H1 (cell line): ENCODE measurements around the gene SP8. TPM values are rescaled to one million over a fixed set of nuclear protein-coding genes. Genes with fewer than 3 reads are reported as not detected.

ENCODE experiments used
- CTCF ChIA-PET: fragments of 300-600 bp; sonication (Branson Sonifier 250); formaldehyde crosslinking; loops from one replicate; lab custom pipeline; 2021; ENCODE audit not compliant: partially characterized antibody; lab: Charles Lee
- POLR2A ChIA-PET: fragments of 300-600 bp; sonication (Branson Sonifier 250); formaldehyde crosslinking; loops from one replicate; lab custom pipeline; 2021; ENCODE audit warnings: inconsistent platforms; ENCODE audit not compliant: partially characterized antibody; lab: Charles Lee
- DNase-seq, 2 experiments: peaks; one replicate each; pipeline versions ENCODE4 v3.0.0 to v3.0.0-alpha.2; 2010 to 2022; ENCODE audit warnings: low spot score in 2 of 2, low read depth in 1 of 2, mixed read lengths in 1 of 2
- FAIRE-seq: peaks from 2 replicates; lab custom pipeline; 2011; peaks lifted over from hg19 to GRCh38; lab: Jason Lieb, UNC
- H2AFZ ChIP-seq: 2 replicates; pipeline ENCODE4 v1.8.1; 2012; ENCODE audit warnings: low read length, inconsistent platforms
- H2AK5ac ChIP-seq: 2 replicates; pipeline ENCODE4 v1.6.1; 2013; ENCODE audit warnings: low read depth, low read length
- H2BK120ac ChIP-seq: replicated peaks from 2 replicates; pipeline ENCODE3; 2013; ENCODE audit warnings: low read depth, low read length, inconsistent platforms
- H2BK12ac ChIP-seq: 2 replicates; pipeline ENCODE4 v1.6.1; 2013; ENCODE audit warnings: low read depth, low read length
- H2BK15ac ChIP-seq: 2 replicates; pipeline ENCODE4 v1.6.1; 2013; ENCODE audit warnings: low read length
- H2BK20ac ChIP-seq: 2 replicates; pipeline ENCODE4 v1.6.1; 2013; ENCODE audit warnings: low read length
- H2BK5ac ChIP-seq: 2 replicates; pipeline ENCODE4 v1.6.1; 2013; ENCODE audit warnings: low read depth, low read length
- H3K14ac ChIP-seq: 2 replicates; pipeline ENCODE4 v1.6.1; 2013; ENCODE audit warnings: inconsistent platforms; ENCODE audit not compliant: insufficient read length
- H3K18ac ChIP-seq: 2 replicates; pipeline ENCODE4 v1.6.1; 2013; ENCODE audit warnings: low read length; ENCODE audit errors: extremely low read depth
- H3K23ac ChIP-seq: 2 replicates; pipeline ENCODE4 v1.6.1; 2013; ENCODE audit warnings: inconsistent platforms; ENCODE audit not compliant: insufficient read length
- H3K23me2 ChIP-seq: 2 replicates; pipeline ENCODE4 v1.6.1; 2013; ENCODE audit warnings: low read depth, low read length
- H3K27ac ChIP-seq: 2 replicates; pipeline ENCODE4 v1.6.1; 2011; ENCODE audit warnings: low read depth, low read length, inconsistent platforms
- H3K27me3 ChIP-seq, 4 experiments: replicated peaks in 1 of 4; 1 replicate in 1 of 4; 2 replicates in 3 of 4; pipeline versions ENCODE4 v1.6.1 to v1.8.1; 2011 to 2013; ENCODE audit warnings: low read length in 3 of 4, mild to moderate bottlenecking in 3 of 4, inconsistent platforms in 2 of 4, mixed read lengths in 2 of 4, moderate library complexity in 1 of 4; ENCODE audit not compliant: control insufficient read depth in 3 of 4, insufficient read depth in 3 of 4; ENCODE audit errors: extremely low read depth in 1 of 4
- H3K36me3 ChIP-seq, 4 experiments: 2 replicates each; pipeline versions ENCODE4 v1.6.1 to v1.8.1; 2011 to 2013; ENCODE audit warnings: mild to moderate bottlenecking in 4 of 4, low read length in 3 of 4, moderate library complexity in 2 of 4, control low read depth in 1 of 4, inconsistent platforms in 1 of 4; ENCODE audit not compliant: insufficient read depth in 4 of 4, control insufficient read depth in 2 of 4
- H3K4ac ChIP-seq: replicated peaks from 2 replicates; pipeline ENCODE3; 2013; ENCODE audit warnings: low read length, low read depth, mixed read lengths, inconsistent platforms; ENCODE audit not compliant: insufficient read length
- H3K4me1 ChIP-seq, 4 experiments: replicated peaks in 1 of 4; 1 replicate in 1 of 4; 2 replicates in 3 of 4; pipeline versions ENCODE4 v1.6.1 to v1.8.1; 2011 to 2013; ENCODE audit warnings: low read length in 3 of 4, inconsistent platforms in 2 of 4, mixed read lengths in 1 of 4; ENCODE audit not compliant: insufficient read depth in 4 of 4, control insufficient read depth in 3 of 4
- H3K4me2 ChIP-seq, 2 experiments: 2 replicates each; pipeline versions ENCODE4 v1.6.1 to v1.8.1; 2011 to 2013; ENCODE audit warnings: low read depth in 2 of 2, low read length in 2 of 2, control low read depth in 1 of 2, inconsistent platforms in 1 of 2, mild to moderate bottlenecking in 1 of 2; ENCODE audit not compliant: insufficient read depth in 1 of 2
- H3K4me3 ChIP-seq, 4 experiments: fragments of 200-600, 300-600 bp in 1 of 4; sonication (generic), shearing (Covaris generic), sonication (Bioruptor Twin) in 1 of 4; 2 replicates each; pipeline versions ENCODE4 v1.5.1 to v1.8.1; 2011 to 2016; ENCODE audit warnings: low read length in 4 of 4, low read depth in 3 of 4, control low read depth in 2 of 4, inconsistent platforms in 2 of 4, mild to moderate bottlenecking in 2 of 4, mixed read lengths in 1 of 4, moderate library complexity in 1 of 4; ENCODE audit not compliant: insufficient read depth in 2 of 4; ENCODE audit errors: extremely low read depth in 1 of 4
- H3K56ac ChIP-seq: replicated peaks from 2 replicates; pipeline ENCODE3; 2013; ENCODE audit warnings: low read depth, mild to moderate bottlenecking, mixed read lengths, low read length, inconsistent platforms; ENCODE audit not compliant: insufficient read length
- H3K79me1 ChIP-seq: 2 replicates; pipeline ENCODE4 v1.6.1; 2013; ENCODE audit warnings: low read depth, low read length, control low read depth
- H3K79me2 ChIP-seq, 2 experiments: 2 replicates each; pipeline versions ENCODE4 v1.6.1 to v1.8.1; 2012 to 2013; ENCODE audit warnings: low read length in 2 of 2, mild to moderate bottlenecking in 2 of 2, inconsistent platforms in 1 of 2; ENCODE audit not compliant: insufficient read depth in 2 of 2, control insufficient read depth in 1 of 2
- H3K9ac ChIP-seq, 4 experiments: replicated peaks in 1 of 4; 1 replicate in 1 of 4; 2 replicates in 3 of 4; pipeline versions ENCODE4 v1.6.1 to v1.8.1; 2011 to 2013; ENCODE audit warnings: low read depth in 3 of 4, low read length in 3 of 4, control low read depth in 2 of 4, mild to moderate bottlenecking in 2 of 4, moderate library complexity in 2 of 4, inconsistent platforms in 1 of 4; ENCODE audit errors: extremely low read depth in 1 of 4
- H3K9me3 ChIP-seq, 2 experiments: 2 replicates each; pipeline versions ENCODE4 v1.6.1 to v1.8.1; 2012 to 2013; ENCODE audit warnings: mild to moderate bottlenecking in 2 of 2, moderate library complexity in 2 of 2, control low read depth in 1 of 2, inconsistent platforms in 1 of 2, low read depth in 1 of 2, low read length in 1 of 2, mixed read lengths in 1 of 2; ENCODE audit not compliant: insufficient read depth in 2 of 2
- H4K20me1 ChIP-seq, 2 experiments: replicated peaks in 1 of 2; 2 replicates each; pipeline versions ENCODE3 to v1.8.1; 2011 to 2013; ENCODE audit warnings: inconsistent platforms in 2 of 2, low read length in 2 of 2, mild to moderate bottlenecking in 1 of 2; ENCODE audit not compliant: insufficient read depth in 2 of 2, control insufficient read depth in 1 of 2
- H4K5ac ChIP-seq: 2 replicates; pipeline ENCODE4 v1.6.1; 2013; ENCODE audit warnings: low read length, low read depth, mixed read lengths, inconsistent platforms; ENCODE audit not compliant: insufficient read length
- H4K8ac ChIP-seq: 2 replicates; pipeline ENCODE4 v1.8.0; 2013; ENCODE audit warnings: mild to moderate bottlenecking, moderate library complexity, low read length, inconsistent platforms; ENCODE audit not compliant: insufficient read depth; ENCODE audit errors: extremely low read depth
- H4K91ac ChIP-seq: replicated peaks from 2 replicates; pipeline ENCODE3; 2013; ENCODE audit warnings: low read length, mixed read lengths, inconsistent platforms; ENCODE audit not compliant: insufficient read length
- CHD1 ChIP-seq: IDR thresholded peaks from 2 replicates; pipeline ENCODE4 v1.6.1; 2012; ENCODE audit warnings: low read depth, low read length, improper control_type of control experiment
- KDM1A ChIP-seq: fragments of 200-600, 300-600 bp; sonication (generic); IDR thresholded peaks from 2 replicates; pipeline ENCODE4 v1.7.1; 2016; ENCODE audit warnings: mild to moderate bottlenecking, low read length, borderline replicate concordance
- RXRA ChIP-seq: IDR thresholded peaks from 2 replicates; pipeline ENCODE4 v1.6.1; 2011; ENCODE audit warnings: low read depth, mild to moderate bottlenecking, low read length, moderate library complexity; ENCODE audit not compliant: insufficient read depth
- WGBS, 2 experiments: shearing (Covaris generic) in 1 of 2; methylation state at CpG; one replicate each; pipeline versions ENCODE4 v1.1.6 to v1.1.7; 2013 to 2015; ENCODE audit warnings: low lambda C conversion rate in 2 of 2, mixed read lengths in 2 of 2, inconsistent platforms in 1 of 2, low coverage in 1 of 2, missing lambda C conversion rate in 1 of 2; ENCODE audit not compliant: insufficient replicate concordance in 2 of 2, insufficient coverage in 1 of 2, insufficient read length in 1 of 2; ENCODE audit errors: extremely low coverage in 1 of 2, missing lambda C conversion rate in 1 of 2; 5-methylcytosine and 5-hydroxymethylcytosine counted together
- polyA plus RNA-seq, 7 experiments: library from polyadenylated mRNA; depleted of rRNA in 3 of 7; stranded (reverse) in 5 of 7; unstranded in 2 of 7; fragments of >200 nt in 5 of 7; fragments of 200-250 nt in 2 of 7; gene quantifications; 1 replicate in 5 of 7; 2 replicates in 1 of 7; 4 replicates in 1 of 7; pipeline versions ENCODE4 v1.2.1 to v1.2.3, GENCODE V29; 2011 to 2013; ENCODE audit warnings: missing spikeins in 2 of 7, mixed read lengths in 2 of 7
- total RNA-seq: library from RNA; stranded (reverse); fragmentation: NEBNext Ultra II Directional; extraction: Animal tissue kit (Norgen Biotek cat#: 25700); gene quantifications from 2 replicates; pipeline ENCODE4 v1.2.1, GENCODE V29; 2021

Gene SP8
- total and polyA plus RNA-seq, 2 of the 8 experiments (the other 6 are each of a cell fraction or from before 2014, with no cell fraction given): 11.3 to 12.0 TPM

DNA sequence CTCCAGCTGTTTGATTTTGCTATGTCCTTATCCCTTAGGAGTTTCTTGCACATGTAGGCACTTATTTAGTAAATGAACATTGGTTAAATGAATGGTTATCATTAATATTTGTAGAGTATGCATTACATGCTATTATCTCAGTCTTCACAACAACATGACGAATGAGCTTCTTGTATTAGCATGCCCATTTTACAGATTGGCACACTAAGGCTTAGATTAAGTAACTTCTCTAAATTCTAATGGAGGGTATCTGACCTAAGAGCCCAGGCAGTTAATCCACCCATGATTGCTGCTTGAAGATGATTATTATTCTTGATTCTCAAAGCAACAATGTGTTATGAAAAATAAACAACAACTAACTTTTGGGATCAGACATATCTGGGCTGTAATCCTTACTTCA lies 32.7 kb downstream of the SP8 start:
- Histone ChIP-seq H2BK5ac (no peak overlapping the region), H4K91ac (no peak overlapping the region), H2AK5ac (no peak overlapping the region), H2BK20ac (no peak overlapping the region), H3K27ac (no peak overlapping the region), H3K56ac (no peak overlapping the region), H2AFZ (no peak overlapping the region), H3K18ac (no peak overlapping the region), H3K23me2 (no peaks in the 10 kb centered on the region), H3K79me2 (no peaks in the 10 kb centered on the region), H2BK12ac (no peak overlapping the region), H3K9ac (no peak overlapping the region), H4K8ac (no peak overlapping the region), H3K27me3 (no peaks in the 10 kb centered on the region), H2BK120ac (no peak overlapping the region), H3K4me1 (no peaks in the 10 kb centered on the region), H4K5ac (no peak overlapping the region), H3K14ac (no peak overlapping the region), H3K4ac (no peak overlapping the region), H3K79me1 (no peaks in the 10 kb centered on the region), H3K23ac (no peak overlapping the region), H4K20me1 (no peaks in the 10 kb centered on the region), H2BK15ac (no peak overlapping the region), H3K36me3 (no peaks in the 10 kb centered on the region), H3K4me2 (no peak overlapping the region), H3K9me3 (no peaks in the 10 kb centered on the region), H3K4me3 (no peak overlapping the region)
- FAIRE-seq: no peak
- 96% methylated on average over 1 of the region's 1 CpG; no CpG with 5 or more reads in 1 of the 2 experiments for whole genome bisulfite sequencing, 2 experiments
- no peak for DNase-seq
- ChIA-PET CTCF (interaction anchor here (2.2 kb wide), 1 partner anchor 101 kb away, joined by 5 read pairs; no protein-coding TSS in a partner anchor), POLR2A (no interaction called here)
- TF ChIP-seq KDM1A (0 out of 2 replicates have a peak, but pooled peaks have one; percentile 55), CHD1 (no peak), RXRA (no peak)
